ENCODE data around the gene CTCF.

CTCF gene

GRCh38 chr16:67593288-67593687 lies 31.0 kb downstream of the CTCF start:
- in situ Hi-C loops (cut with MboI; ENCODE audit: low sequenced_read_pairs): no loop called here

- in situ Hi-C loops (cut with MboI; ENCODE audit: low sequenced_read_pairs): no loop called here
Measured at GRCh38 chr16:67593701-67594100, 31.4 kb downstream of the CTCF start.

- in situ Hi-C loops (cut with MboI; ENCODE audit: low sequenced_read_pairs): no loop called here
Measured at GRCh38 chr16:67594256-67594915, 32.1 kb downstream of the CTCF start.

GRCh38 chr16:67594956-67595355 lies 32.6 kb downstream of the CTCF start:
- in situ Hi-C loops (cut with MboI; ENCODE audit: low sequenced_read_pairs): no loop called here

- in situ Hi-C loops (cut with MboI; ENCODE audit: low sequenced_read_pairs): no loop called here
Measured at GRCh38 chr16:67598527-67598926, 36.2 kb downstream of the CTCF start.

- in situ Hi-C loops (cut with MboI; ENCODE audit: low sequenced_read_pairs): no loop called here
Measured at GRCh38 chr16:67605641-67606040, 43.3 kb downstream of the CTCF start.

GRCh38 chr16:67606632-67607031 lies 44.3 kb downstream of the CTCF start:
- in situ Hi-C loops (cut with MboI; ENCODE audit: low sequenced_read_pairs): no loop called here

GRCh38 chr16:67608364-67608763 lies 46.0 kb downstream of the CTCF start:
- in situ Hi-C loops (cut with MboI; ENCODE audit: low sequenced_read_pairs): no loop called here

GRCh38 chr16:67613808-67614207 lies 51.5 kb downstream of the CTCF start:
- in situ Hi-C loops (cut with MboI; ENCODE audit: low sequenced_read_pairs): no loop called here

- in situ Hi-C loops (cut with MboI; ENCODE audit: low sequenced_read_pairs): no loop called here
Measured at GRCh38 chr16:67628216-67628615, 65.9 kb downstream of the CTCF start.

- in situ Hi-C loops (cut with MboI; ENCODE audit: low sequenced_read_pairs): no loop called here
Measured at GRCh38 chr16:67632415-67633172, 70.3 kb downstream of the CTCF start.

GRCh38 chr16:67636713-67637112 lies 74.4 kb downstream of the CTCF start:
- in situ Hi-C loops (cut with MboI; ENCODE audit: low sequenced_read_pairs): no loop called here

- in situ Hi-C loops (cut with MboI; ENCODE audit: low sequenced_read_pairs): no loop called here
Measured at GRCh38 chr16:67637625-67638024, 75.3 kb downstream of the CTCF start.

- in situ Hi-C loops (cut with MboI; ENCODE audit: low sequenced_read_pairs): no loop called here
Measured at GRCh38 chr16:67641779-67642708, 79.7 kb downstream of the CTCF start.

- in situ Hi-C loops (cut with MboI; ENCODE audit: low sequenced_read_pairs): no loop called here
Measured at GRCh38 chr16:67644038-67644437, 81.7 kb downstream of the CTCF start.

GRCh38 chr16:67645397-67646121 lies 83.2 kb downstream of the CTCF start:
- in situ Hi-C loops (cut with MboI; ENCODE audit: low sequenced_read_pairs): no loop called here

GRCh38 chr16:67647111-67647651 lies 84.9 kb downstream of the CTCF start:
- in situ Hi-C loops (cut with MboI; ENCODE audit: low sequenced_read_pairs): no loop called here

GRCh38 chr16:67647681-67648080 lies 85.4 kb downstream of the CTCF start:
- in situ Hi-C loops (cut with MboI; ENCODE audit: low sequenced_read_pairs): no loop called here

GRCh38 chr16:67648088-67648763 lies 85.9 kb downstream of the CTCF start:
- in situ Hi-C loops (cut with MboI; ENCODE audit: low sequenced_read_pairs): no loop called here

All from hTERT RPE-1 (cell line).